ENCODE results near the gene ACTN3. TPM values are rescaled to one million over a fixed set of nuclear protein-coding genes. Genes with fewer than 3 reads are reported as not detected.
A peak's percentile ranks its signal among the peaks of the same experiment; 100 is the strongest.

ACTN3 gene
- polyA plus RNA-seq, 1 donor from 2014 or later = not detected

DNA sequence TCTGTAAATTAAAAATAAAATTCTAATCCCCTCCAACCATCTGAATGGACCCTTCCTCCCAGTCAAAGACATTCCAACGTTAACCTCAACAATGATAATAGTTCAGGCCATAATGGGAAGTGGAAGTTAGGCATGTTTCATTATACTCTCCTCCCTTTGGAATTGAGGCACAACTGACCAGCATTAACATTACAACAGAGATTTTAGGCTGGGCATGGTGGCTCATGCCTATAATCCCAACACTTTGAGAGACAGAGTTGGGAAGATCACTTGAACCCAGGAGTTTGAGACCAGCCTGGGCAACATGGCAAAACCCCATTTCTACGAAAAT, 24.1 kb downstream of the ACTN3 start:
- Histone ChIP-seq H3F3A (ENCODE audit: insufficient read depth, low read length, poor library complexity, severe bottlenecking) (no peaks in the 10 kb centered on the region), H3K79me2 (replicated peaks; ENCODE audit: insufficient read depth, low read length) (no peaks in the 10 kb centered on the region), H2AFZ (ENCODE audit: low read depth, low read length) (peak overlapping the region; percentile 24), H3K9me3 (ENCODE audit: low read length) (no peaks in the 10 kb centered on the region), H3K9me2 (ENCODE audit: insufficient read depth, low read length) (no peaks in the 10 kb centered on the region), H3K36me3 (ENCODE audit: insufficient read depth, low read length) (no peaks in the 10 kb centered on the region), H3K27me3 (ENCODE audit: insufficient read depth, low read depth, low read length) (no peaks in the 10 kb centered on the region), H3K4me3 (ENCODE audit: low read length) (peak overlapping the region; percentile 49), H3K27ac (ENCODE audit: low read length) (peak overlapping the region; percentile 99), H3K9ac (ENCODE audit: low read length) (peak overlapping the region; percentile 69), H3K4me2 (ENCODE audit: low read length) (peak overlapping the region; percentile 52), H4K20me1 (ENCODE audit: insufficient read depth) (no peaks in the 10 kb centered on the region)
- TF ChIP-seq EZH2 (IDR thresholded peaks at IDR 0.05; ENCODE audit: borderline replicate concordance, insufficient read depth, low read length, poor library complexity, severe bottlenecking) (no peak), TAF1 (IDR thresholded peaks at IDR 0.05; ENCODE audit: low read depth) (no peak), EP300 (conservative IDR thresholded peaks at IDR 0.05; ENCODE audit: poor library complexity, severe bottlenecking) (no peak), SMC3 (conservative IDR thresholded peaks at IDR 0.05; ENCODE audit: poor library complexity) (peak; percentile 7), POLR2AphosphoS5 (IDR thresholded peaks at IDR 0.05) (no peak), RAD21 (conservative IDR thresholded peaks at IDR 0.05) (no peak), MXI1 (conservative IDR thresholded peaks at IDR 0.05; ENCODE audit: poor library complexity, severe bottlenecking) (no peak)
- TF ChIP-seq, protein P1, sequence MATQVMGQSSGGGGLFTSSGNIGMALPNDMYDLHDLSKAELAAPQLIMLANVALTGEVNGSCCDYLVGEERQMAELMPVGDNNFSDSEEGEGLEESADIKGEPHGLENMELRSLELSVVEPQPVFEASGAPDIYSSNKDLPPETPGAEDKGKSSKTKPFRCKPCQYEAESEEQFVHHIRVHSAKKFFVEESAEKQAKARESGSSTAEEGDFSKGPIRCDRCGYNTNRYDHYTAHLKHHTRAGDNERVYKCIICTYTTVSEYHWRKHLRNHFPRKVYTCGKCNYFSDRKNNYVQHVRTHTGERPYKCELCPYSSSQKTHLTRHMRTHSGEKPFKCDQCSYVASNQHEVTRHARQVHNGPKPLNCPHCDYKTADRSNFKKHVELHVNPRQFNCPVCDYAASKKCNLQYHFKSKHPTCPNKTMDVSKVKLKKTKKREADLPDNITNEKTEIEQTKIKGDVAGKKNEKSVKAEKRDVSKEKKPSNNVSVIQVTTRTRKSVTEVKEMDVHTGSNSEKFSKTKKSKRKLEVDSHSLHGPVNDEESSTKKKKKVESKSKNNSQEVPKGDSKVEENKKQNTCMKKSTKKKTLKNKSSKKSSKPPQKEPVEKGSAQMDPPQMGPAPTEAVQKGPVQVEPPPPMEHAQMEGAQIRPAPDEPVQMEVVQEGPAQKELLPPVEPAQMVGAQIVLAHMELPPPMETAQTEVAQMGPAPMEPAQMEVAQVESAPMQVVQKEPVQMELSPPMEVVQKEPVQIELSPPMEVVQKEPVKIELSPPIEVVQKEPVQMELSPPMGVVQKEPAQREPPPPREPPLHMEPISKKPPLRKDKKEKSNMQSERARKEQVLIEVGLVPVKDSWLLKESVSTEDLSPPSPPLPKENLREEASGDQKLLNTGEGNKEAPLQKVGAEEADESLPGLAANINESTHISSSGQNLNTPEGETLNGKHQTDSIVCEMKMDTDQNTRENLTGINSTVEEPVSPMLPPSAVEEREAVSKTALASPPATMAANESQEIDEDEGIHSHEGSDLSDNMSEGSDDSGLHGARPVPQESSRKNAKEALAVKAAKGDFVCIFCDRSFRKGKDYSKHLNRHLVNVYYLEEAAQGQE (IDR thresholded peaks at IDR 0.05; ENCODE audit: borderline replicate concordance) = peak; percentile 7
- TF ChIP-seq, protein P2, sequence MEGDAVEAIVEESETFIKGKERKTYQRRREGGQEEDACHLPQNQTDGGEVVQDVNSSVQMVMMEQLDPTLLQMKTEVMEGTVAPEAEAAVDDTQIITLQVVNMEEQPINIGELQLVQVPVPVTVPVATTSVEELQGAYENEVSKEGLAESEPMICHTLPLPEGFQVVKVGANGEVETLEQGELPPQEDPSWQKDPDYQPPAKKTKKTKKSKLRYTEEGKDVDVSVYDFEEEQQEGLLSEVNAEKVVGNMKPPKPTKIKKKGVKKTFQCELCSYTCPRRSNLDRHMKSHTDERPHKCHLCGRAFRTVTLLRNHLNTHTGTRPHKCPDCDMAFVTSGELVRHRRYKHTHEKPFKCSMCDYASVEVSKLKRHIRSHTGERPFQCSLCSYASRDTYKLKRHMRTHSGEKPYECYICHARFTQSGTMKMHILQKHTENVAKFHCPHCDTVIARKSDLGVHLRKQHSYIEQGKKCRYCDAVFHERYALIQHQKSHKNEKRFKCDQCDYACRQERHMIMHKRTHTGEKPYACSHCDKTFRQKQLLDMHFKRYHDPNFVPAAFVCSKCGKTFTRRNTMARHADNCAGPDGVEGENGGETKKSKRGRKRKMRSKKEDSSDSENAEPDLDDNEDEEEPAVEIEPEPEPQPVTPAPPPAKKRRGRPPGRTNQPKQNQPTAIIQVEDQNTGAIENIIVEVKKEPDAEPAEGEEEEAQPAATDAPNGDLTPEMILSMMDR (IDR thresholded peaks at IDR 0.05; ENCODE audit: poor library complexity, severe bottlenecking) = no peak

DNA sequence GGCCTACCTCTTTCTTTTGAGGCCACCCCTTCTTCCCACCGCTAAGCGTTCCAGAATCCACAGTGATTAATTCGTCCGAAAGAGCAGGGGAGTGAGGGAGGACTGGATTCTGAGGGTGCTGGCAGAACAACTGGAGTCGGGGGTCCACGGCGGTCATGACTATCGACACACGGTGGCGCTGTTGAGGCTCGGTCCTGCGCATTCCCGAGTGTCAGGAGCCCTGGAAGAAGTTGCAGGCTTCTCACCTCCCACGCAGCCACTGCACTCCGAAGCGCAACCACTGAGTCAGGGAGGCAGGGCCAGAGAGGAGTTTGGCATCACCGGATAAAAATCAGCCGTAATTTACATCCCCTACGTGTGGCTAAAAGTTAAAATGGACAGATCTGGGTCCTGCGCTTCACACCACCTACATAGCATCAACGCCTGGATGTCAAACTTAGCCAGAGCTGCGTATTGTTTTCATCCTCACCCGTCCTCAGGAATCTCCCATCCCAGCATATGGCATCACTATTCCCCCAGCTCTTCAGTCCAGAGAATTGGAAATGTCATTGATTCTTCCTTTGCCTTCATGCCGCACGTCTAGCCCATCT, 32.4 kb downstream of the ACTN3 start:
- H4K20me1 ChIP-seq (ENCODE audit: insufficient read depth) = no peaks in the 10 kb centered on the region
- H3K79me2 ChIP-seq (replicated peaks; ENCODE audit: insufficient read depth, low read length) = no peaks in the 10 kb centered on the region
- no peak overlapping the region for H3K9ac ChIP-seq (ENCODE audit: low read length)
- H2AFZ ChIP-seq (ENCODE audit: low read depth, low read length) = no peak overlapping the region
- no peak overlapping the region for H3K27ac ChIP-seq (ENCODE audit: low read length)
- no peaks in the 10 kb centered on the region for H3K9me3 ChIP-seq (ENCODE audit: low read length)
- no peak overlapping the region for H3K4me2 ChIP-seq (ENCODE audit: low read length)
- no peaks in the 10 kb centered on the region for H3K9me2 ChIP-seq (ENCODE audit: insufficient read depth, low read length)
- H3K4me3 ChIP-seq (ENCODE audit: low read length) = no peak overlapping the region
- no peaks in the 10 kb centered on the region for H3K27me3 ChIP-seq (ENCODE audit: insufficient read depth, low read depth, low read length)
- H3K36me3 ChIP-seq (ENCODE audit: insufficient read depth, low read length) = no peaks in the 10 kb centered on the region
- no peaks in the 10 kb centered on the region for H3F3A ChIP-seq (ENCODE audit: insufficient read depth, low read length, poor library complexity, severe bottlenecking)
- TF ChIP-seq, protein P2 (IDR thresholded peaks at IDR 0.05; ENCODE audit: poor library complexity, severe bottlenecking) = peak; percentile 66
- no peak for TF ChIP-seq TAF1 (IDR thresholded peaks at IDR 0.05; ENCODE audit: low read depth)
- no peak for TF ChIP-seq EP300 (conservative IDR thresholded peaks at IDR 0.05; ENCODE audit: poor library complexity, severe bottlenecking)
- TF ChIP-seq SMC3 (conservative IDR thresholded peaks at IDR 0.05; ENCODE audit: poor library complexity) = peak; percentile 65
- TF ChIP-seq MXI1 (conservative IDR thresholded peaks at IDR 0.05; ENCODE audit: poor library complexity, severe bottlenecking) = no peak
- TF ChIP-seq RAD21 (conservative IDR thresholded peaks at IDR 0.05) = peak; percentile 56
- TF ChIP-seq, protein P1 (IDR thresholded peaks at IDR 0.05; ENCODE audit: borderline replicate concordance) = no peak

All from neural cell (in vitro differentiated cells).